NCI-H345 treated with DMSO at 0.1 percent for 48 hours (cell line): ENCODE measurements around the gene MAGT1.
"Not testable (repeated sequence)": the region's sequence is repeated elsewhere in the genome, so short reads cannot be mapped to it uniquely, and the experiment has no call there.

Experiments
- DNase-seq: peaks from one replicate; lab custom pipeline; 2025; ENCODE audit not compliant: unreplicated experiment; lab: John Stamatoyannopoulos, UW

The MAGT1 gene

DNA sequence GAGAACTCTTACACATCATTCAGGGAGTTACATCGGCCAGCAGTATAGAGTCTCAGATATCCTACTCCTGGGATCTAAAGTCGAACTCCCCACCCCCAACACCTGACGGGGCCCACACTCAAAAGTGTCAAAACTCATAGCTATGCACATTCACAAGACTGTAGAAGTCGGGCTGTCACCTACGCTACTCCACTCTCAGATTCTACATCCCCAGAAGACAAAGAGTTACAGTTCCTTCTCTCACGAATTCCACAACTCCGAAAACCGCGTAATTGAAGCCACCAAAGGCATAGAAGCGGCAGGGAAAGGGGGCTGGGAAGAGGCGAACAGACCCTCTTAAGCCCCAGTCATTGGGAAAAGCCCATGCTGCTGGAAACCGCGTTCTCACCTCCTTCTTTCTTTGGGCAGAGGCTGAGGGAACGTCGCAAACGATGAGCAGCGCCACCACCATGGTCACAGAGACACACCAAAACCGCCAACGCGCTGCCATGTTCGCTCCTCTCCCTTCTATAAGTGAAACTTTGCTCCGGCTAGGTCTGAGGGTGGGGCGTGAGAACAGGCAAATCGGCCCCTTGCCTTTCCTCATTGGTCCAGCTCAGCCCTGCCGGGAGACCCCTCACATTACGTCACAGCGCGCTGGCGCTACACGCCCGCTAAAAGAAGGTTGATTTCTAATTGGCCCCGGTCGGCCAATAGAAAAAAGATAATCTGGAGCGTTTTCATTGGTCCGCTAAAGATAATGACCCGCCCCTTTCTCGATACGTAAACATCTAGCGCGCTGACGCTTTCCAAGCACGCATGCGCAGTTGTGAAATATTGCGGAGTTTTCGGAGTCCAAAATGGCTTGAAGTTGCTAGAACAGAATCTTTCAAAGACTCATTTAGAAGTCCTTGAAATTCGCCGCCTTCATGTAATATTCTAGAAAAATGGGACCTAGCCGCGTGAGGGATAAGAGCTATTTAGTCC lies at the start of gene MAGT1:
TSS of gene MAGT1 (minus strand) at position 515 of the 966 bp plus-strand sequence. CDS start at position 490, 25 bp downstream.
- DNase-seq: peak; percentile 94

DNA sequence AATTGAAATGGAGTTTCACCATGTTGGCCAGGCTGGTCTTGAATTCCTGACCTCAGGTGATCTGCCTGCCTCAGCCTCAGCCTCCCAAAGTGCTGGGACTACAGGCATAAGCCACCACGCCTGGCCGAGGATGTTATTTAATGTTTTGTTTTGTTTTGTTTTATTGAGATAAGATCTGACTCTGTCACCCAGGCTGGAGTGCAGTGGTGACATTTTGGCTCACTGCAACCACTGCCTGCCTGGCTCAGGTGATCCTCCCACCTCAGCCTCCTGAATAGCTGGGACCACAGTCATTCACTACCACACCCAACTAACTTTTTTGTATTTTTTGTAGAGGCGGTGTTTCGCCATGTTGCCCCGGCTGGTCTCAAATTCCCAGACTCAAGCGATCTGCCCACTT lies 49.8 kb upstream of the MAGT1 start:
- not testable (repeated sequence) for DNase-seq

DNA sequence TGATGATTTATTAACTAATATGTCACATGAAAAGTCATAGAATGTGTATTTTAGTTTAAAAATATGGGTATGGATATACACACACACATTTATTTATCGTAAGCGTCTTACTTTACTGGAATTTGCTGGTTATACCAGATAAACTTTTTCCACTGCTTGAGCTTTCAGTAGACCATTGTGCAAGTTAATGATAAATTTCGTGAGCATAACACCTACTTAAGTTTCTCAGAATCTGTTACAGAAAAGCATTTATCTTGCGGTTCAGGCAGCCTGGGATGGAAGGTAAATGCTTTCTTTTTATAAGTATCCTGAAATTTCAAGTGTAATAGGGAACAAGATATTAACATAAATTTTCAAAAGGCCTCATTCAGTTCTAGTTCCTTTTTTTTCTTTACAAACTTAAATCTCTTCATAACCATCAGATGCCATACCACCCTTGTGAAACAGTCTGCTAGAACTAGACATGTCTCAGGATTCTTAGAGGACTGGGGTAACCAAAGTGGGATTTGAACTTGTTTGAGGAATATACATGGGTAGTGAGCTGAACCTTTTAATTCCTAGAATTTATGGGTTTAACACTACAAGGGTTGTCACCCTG lies 42.9 kb upstream of the MAGT1 start:
- DNase-seq: no peak

DNA sequence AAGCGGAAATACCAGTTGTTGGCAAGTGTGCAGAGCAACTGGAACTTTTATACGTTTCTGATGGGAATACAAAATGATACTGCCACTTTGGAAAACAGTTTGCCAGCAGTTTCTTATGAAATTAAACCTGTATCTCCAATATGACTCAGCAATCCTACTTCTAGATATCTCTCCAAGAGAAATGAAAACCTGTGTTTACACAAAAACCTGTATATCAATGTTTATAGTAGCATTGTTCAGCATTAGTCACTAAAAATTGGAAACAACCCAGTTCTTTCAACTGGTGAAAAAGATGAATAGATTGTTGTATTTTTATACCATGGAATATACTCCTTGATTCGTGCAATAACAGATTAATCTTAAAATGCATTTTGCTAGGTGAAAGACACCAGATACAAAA lies 42.1 kb upstream of the MAGT1 start:
- no peak for DNase-seq

DNA sequence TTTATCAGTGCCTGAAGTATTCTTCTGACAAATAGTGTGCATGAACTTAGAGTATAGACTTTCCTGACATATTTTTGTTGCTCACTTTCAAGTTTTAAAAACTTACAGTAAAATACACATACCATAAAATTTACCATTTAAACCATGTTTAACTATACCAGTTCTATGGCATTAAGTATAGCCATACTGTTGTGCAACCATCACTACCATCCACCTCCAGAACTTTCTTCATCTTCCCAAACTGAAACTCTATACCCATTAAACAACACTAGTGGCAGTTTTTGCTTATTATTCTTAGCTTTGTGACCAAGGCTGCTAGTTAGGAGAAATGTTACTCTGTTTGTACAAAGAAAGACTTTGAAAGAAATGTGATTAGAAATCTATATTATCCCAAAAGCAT lies 41.1 kb upstream of the MAGT1 start:
- DNase-seq: no peak

GRCh38 chrX:77935886-77936285 lies 40.7 kb upstream of the MAGT1 start:
- no peak for DNase-seq

DNA sequence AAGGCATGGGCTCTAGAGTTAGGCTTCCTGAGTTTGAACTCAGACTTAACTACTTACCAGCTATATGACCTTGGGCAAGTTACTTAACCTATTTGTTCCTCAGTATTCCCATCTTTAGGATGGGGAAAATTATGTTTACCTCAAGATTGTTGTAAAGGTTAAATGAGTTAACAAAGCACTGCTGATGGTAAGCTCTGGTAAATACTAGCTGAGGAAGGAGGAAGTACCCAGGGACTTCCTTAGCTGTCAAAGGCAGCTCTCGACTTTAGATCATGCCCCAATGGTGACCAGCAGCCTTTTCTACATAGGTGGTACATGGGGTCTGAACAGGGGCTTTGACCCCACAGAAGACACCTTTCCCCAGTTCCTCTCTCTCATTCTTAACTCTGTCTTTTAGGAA lies 35.3 kb upstream of the MAGT1 start:
- no peak for DNase-seq

DNA sequence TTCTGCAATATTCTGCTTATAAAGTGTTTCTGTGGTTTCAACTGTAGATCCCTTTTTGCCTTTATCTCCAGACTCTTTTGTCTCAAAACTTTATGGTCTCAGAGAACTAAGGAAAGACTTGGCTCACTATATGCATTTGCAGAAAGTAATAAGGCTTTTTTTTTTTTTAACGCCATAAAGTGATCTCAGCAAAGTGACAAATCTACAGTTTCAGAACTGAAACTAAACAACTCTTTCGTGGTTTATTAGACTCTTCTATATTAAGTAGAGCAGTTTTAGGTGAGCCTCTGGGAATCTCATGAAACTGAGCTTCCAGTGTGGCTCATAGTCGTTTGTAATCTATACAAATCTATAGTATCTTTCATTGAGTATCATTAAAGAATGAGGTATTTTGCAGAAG lies 30.5 kb upstream of the MAGT1 start:
- DNase-seq: no peak

DNA sequence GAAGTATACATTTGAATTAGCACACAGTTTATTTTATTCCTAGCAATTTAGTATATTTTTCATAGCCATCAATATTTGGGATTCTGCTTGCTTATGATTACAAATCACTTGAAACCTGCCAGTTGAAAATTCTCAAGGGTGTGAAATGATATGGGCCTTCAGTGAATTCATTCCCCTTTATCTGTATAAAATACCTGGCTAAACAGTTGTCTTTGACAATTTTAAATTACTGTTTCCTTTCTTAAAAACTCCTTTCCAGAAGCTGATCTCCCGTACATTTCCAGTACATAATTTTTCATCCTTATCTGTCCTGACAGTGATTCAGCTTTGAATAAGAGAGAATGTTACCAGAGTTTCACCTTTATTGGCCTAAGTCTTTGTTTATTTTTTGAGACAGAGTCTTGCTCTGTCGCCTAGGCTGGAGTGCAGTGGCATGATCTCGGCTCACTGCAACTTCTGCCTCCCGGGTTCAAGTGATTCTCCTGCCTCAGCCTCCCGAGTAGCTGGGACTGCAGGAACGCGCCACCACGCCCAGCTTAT lies 29.2 kb upstream of the MAGT1 start:
- DNase-seq: no peak

DNA sequence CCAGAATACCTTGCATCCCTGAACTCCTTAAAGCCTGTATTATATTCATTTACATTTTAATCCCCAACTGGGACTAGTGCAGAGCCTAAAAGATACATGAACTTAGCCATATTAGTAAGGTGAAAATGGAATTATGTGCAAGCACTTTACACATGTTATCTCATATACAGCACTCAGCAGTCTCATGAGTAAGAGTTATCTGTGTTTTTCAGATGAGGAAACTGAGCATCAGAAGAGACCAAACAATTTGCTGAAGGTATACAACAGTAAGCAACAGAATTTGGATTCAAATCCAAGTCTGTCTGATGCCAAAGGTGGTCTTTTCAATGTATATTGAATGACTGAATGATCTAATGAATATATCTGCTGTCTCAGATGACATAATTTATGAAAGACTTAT lies 27.6 kb upstream of the MAGT1 start:
- no peak for DNase-seq

DNA sequence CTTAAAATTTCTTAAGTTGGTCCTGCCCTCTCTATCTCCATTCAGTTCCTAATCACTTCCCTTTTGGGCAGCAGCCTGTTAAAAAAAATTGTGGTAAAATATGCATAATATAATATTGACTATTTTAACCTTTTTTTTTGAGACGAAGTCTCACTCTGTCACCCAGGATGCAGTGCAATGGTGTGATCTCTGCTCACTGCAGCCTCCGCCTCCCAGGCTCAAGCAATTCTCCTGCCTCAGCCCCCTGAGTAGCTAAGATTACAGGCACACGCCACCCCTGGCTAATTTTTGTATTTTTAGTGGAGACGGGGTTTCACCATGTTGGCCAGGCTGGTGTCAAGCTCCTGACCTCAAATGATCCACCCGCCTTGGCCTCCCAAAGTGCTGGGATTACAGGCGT lies 24.1 kb upstream of the MAGT1 start:
- DNase-seq: not testable (repeated sequence)

GRCh38 chrX:77918568-77918967 lies 23.3 kb upstream of the MAGT1 start:
- DNase-seq: no peak

DNA sequence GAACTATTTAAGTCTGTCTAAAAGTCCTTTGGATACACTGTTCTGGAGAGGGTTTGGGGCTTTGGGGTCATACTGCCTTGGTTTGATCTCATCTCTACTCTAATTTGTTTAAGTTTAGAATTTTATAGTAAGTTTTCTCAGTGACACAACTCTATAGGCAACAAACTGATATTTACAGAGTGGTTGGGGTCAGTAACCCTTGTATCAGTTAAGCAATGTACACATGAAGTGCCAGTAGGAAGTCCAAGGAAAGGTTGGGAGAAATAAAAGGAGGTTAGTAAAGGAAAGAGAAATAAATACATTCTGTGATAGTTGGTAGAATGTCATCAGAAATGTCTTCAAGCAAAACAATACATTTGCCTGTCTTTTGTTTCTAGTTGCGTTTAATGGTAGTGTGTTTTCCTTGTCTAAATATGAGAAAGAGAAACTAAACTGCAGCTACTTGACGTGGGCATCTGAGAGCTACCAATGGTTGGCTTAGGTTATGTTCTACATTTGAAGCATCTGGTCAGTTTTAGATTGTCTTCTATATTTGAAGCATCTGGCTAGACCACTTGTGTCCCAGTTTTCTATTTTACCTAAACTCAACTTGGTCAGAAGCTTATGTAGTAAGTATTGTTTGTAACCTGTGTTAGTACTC lies 22.2 kb upstream of the MAGT1 start:
- DNase-seq: no peak

- peak; percentile 80 for DNase-seq
Observed at GRCh38 chrX:77910108-77910840, 15.0 kb upstream of the MAGT1 start, which contains the start of gene ATP7A. Gene ATP7A, plus strand, starts transcription at chrX:77910693. Its CDS starts 60,949 bp downstream, at chrX:77971642.

GRCh38 chrX:77901506-77901905 lies 6.3 kb upstream of the MAGT1 start:
- no peak for DNase-seq

- DNase-seq: no peak
Observed at GRCh38 chrX:77900688-77901087, 5.5 kb upstream of the MAGT1 start.

DNA sequence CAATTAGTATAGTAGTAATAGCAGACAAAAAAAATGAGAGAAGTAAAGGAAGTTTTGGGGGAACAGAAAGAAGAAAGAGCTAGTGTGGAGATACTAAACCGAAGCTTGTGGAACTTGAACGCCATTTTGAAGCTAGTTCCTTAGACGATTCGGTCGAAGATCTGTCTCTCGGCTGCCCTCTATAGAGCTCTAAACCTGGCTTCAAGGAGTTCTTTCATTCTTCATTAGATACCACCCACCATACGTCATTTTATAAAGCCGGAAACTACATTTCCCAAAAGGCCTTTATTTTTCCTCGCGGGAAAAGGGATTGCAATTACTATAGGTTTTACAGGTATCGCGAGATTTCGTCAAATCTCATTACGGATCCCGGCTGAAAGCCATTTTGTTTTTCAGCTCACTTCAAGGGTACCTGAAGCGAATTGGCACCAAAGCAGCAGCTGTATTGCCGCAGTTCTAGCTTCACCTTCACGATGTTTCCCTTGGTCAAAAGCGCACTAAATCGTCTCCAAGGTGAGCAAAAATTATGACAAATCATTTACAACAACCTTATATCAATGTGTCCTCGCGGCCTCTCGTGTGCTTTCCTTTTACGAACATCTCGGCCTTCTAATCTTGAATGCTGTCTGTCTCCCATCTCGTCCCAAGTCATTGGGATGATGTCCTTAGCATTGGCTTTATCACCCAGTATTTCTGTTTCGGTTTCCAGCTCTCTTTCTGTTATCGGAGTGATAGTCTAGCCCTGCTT lies 4.0 kb upstream of the MAGT1 start, which contains the start of gene COX7B:
TSS of gene COX7B (plus strand) at position 388 of the 748 bp plus-strand sequence. CDS start at position 474, 86 bp downstream.
- DNase-seq: peak; percentile 98

GRCh38 chrX:77893713-77894112 lies 1.5 kb downstream of the MAGT1 start:
- DNase-seq: no peak

DNA sequence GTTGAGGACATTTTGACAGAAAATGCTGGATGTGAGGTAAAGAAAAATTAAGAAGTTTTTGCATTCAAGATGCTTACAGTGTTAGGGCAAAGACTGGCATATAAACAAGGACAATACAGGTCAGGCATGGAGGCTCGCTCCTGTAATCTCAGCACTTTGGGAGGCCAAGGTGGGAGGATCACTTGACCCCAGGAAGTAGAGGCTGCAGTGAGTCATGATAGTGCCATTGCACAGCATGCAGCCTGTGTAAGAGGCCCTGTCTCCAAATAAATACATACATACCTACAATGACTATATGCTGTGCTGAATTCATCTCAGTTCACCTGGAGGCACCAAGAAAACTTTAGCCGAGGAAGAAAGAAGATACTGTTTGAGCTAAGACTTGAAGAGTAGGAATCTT lies 2.3 kb downstream of the MAGT1 start:
- no peak for DNase-seq

DNA sequence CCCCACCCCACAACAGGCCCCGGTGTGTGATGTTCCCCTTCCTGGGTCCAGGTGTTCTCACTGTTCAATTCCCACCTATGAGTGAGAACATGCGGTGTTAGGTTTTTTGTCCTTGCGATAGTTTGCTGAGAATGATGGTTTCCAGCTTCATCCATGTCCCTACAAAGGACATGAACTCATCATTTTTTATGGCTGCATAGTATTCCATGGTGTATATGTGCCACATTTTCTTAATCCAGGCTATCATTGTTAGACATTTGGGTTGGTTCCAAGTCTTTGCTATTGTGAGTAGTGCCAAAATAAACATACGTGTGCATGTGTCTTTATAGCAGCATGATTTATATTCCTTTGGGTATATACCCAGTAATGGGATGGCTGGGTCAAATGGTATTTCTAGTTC lies 13.8 kb downstream of the MAGT1 start:
- DNase-seq: not testable (repeated sequence)
